GM13977 (cell line): ENCODE measurements around the gene SLC7A6.

Experiments
- DNase-seq: peaks from one replicate; pipeline ENCODE4 v3.0.0; 2012; ENCODE audit warnings: low spot score
- CTCF ChIP-seq: IDR thresholded peaks from 2 replicates; pipeline ENCODE4 v1.5.1; 2012; ENCODE audit warnings: mild to moderate bottlenecking, control low read depth; ENCODE audit not compliant: insufficient read depth; ENCODE audit errors: extremely low read depth, missing control alignments
- in situ Hi-C: fragments of 300-500 bp; cut with MboI; formaldehyde crosslinking; loops from one replicate; pipeline ENCODE4 v1.12.0; 2022; ENCODE audit warnings: low sequenced_read_pairs, low pct_unique_long_range_greater_than_20kb, mixed read lengths, inconsistent platforms; ENCODE audit not compliant: unreplicated experiment

Gene SLC7A6

GRCh38 chr16:68346892-68347480, 82.7 kb downstream of the SLC7A6 start:
- TF ChIP-seq CTCF = no peak
- no peak for DNase-seq
- in situ Hi-C loops = no loop called here

GRCh38 chr16:68347605-68348004, 83.3 kb downstream of the SLC7A6 start:
- no peak for TF ChIP-seq CTCF
- in situ Hi-C loops = no loop called here
- DNase-seq = no peak

- TF ChIP-seq CTCF = no peak
- DNase-seq = no peak
- in situ Hi-C loops = no loop called here
Measured at GRCh38 chr16:68348639-68349445, 84.5 kb downstream of the SLC7A6 start.

- no peak for TF ChIP-seq CTCF
- DNase-seq = no peak
- in situ Hi-C loops = no loop called here
Measured at GRCh38 chr16:68349838-68350410, 85.6 kb downstream of the SLC7A6 start.

- TF ChIP-seq CTCF = no peak
- DNase-seq = no peak
- in situ Hi-C loops = no loop called here
Measured at GRCh38 chr16:68350813-68351350, 86.6 kb downstream of the SLC7A6 start.
